ENCODE data around the gene INCA1.
A peak's percentile ranks its signal among the peaks of the same experiment; 100 is the strongest.

INCA1 gene

GRCh38 chr17:4938688-4939545, 58.4 kb downstream of the INCA1 start:
- peak overlapping the region; percentile 98 for H3K27ac ChIP-seq
- no peak; the same call in 1 of the 2 replicates for TF ChIP-seq CTCF (IDR thresholded peaks at IDR 0.05)
- TF ChIP-seq ZFX (IDR thresholded peaks at IDR 0.05; ENCODE audit: borderline replicate concordance): no peak

Measured in 22Rv1 (cell line).